SK-N-SH treated with all-trans-retinoic acid at 6 μM for 48 hours (cell line): Measurements from ENCODE around the gene TSPAN15.

Experiments used
- ATAC-seq: fragments of 200-7000 bp; cut with Tn5 transposase; 3 replicates; pipeline ENCODE4 v1.9.1; 2020; ENCODE audit warnings: mild to moderate bottlenecking, moderate library complexity
- BACH2 ChIP-seq: fragments of 250-450 bp; sonication (Bioruptor Pico); IDR thresholded peaks from 2 replicates; pipeline ENCODE4 v1.9.0; 2021; ENCODE audit warnings: mild to moderate bottlenecking, borderline replicate concordance
- CREB5 ChIP-seq: fragments of 250-450 bp; sonication (Bioruptor Pico); IDR thresholded peaks from 2 replicates; pipeline ENCODE4 v1.5.1; 2020; ENCODE audit warnings: low read depth, mild to moderate bottlenecking, moderate library complexity
- CSDC2 ChIP-seq: fragments of 250-450 bp; sonication (Bioruptor Pico); IDR thresholded peaks from 2 replicates; pipeline ENCODE4 v1.5.0; 2020; ENCODE audit warnings: mild to moderate bottlenecking, moderate library complexity
- CSRNP3 ChIP-seq: fragments of 250-450 bp; sonication (Bioruptor Pico); IDR thresholded peaks from 2 replicates; pipeline ENCODE4 v1.5.1; 2021; ENCODE audit warnings: mild to moderate bottlenecking, moderate library complexity
- ESRRG ChIP-seq: fragments of 250-450 bp; sonication (Bioruptor Pico); IDR thresholded peaks from 2 replicates; pipeline ENCODE4 v1.6.1; 2021; ENCODE audit warnings: mild to moderate bottlenecking
- GLIS3 ChIP-seq: fragments of 250-450 bp; sonication (Bioruptor Pico); IDR thresholded peaks from 2 replicates; pipeline ENCODE4 v1.5.0; 2020; ENCODE audit warnings: mild to moderate bottlenecking, moderate library complexity
- ISL1 ChIP-seq: fragments of 250-450 bp; sonication (Bioruptor Pico); IDR thresholded peaks from 2 replicates; pipeline ENCODE4 v2.1.2; 2022; ENCODE audit warnings: mild to moderate bottlenecking, moderate library complexity
- OSR1 ChIP-seq: fragments of 250-450 bp; sonication (Bioruptor Pico); IDR thresholded peaks from 2 replicates; pipeline ENCODE4 v1.8.0; 2022; ENCODE audit warnings: moderate library complexity, mild to moderate bottlenecking, inconsistent platforms
- PPARA ChIP-seq: fragments of 250-450 bp; sonication (Bioruptor Pico); IDR thresholded peaks from 2 replicates; pipeline ENCODE4 v1.5.0; 2020; ENCODE audit warnings: mild to moderate bottlenecking, borderline replicate concordance
- RARB ChIP-seq: fragments of 250-450 bp; sonication (Bioruptor Pico); IDR thresholded peaks from 2 replicates; pipeline ENCODE4 v1.8.0; 2021; ENCODE audit warnings: mild to moderate bottlenecking, moderate library complexity
- SNAI2 ChIP-seq: fragments of 250-450 bp; sonication (Bioruptor Pico); IDR thresholded peaks from 2 replicates; pipeline ENCODE4 v1.5.0; 2020; ENCODE audit warnings: mild to moderate bottlenecking, moderate library complexity
- TCF4 ChIP-seq: fragments of 250-450 bp; sonication (Bioruptor Pico); IDR thresholded peaks from 2 replicates; pipeline ENCODE4 v1.8.0; 2021; ENCODE audit warnings: mild to moderate bottlenecking, moderate library complexity, borderline replicate concordance
- TOX ChIP-seq: fragments of 250-450 bp; sonication (Bioruptor Pico); IDR thresholded peaks from 2 replicates; pipeline ENCODE4 v1.8.0; 2021; ENCODE audit warnings: mild to moderate bottlenecking, moderate library complexity, borderline replicate concordance
- ZC3H10 ChIP-seq: fragments of 250-450 bp; sonication (Bioruptor Pico); IDR thresholded peaks from 2 replicates; pipeline ENCODE4 v1.5.1; 2021; ENCODE audit warnings: mild to moderate bottlenecking, moderate library complexity
- ZFP3 ChIP-seq: fragments of 250-450 bp; sonication (Bioruptor Pico); IDR thresholded peaks from 2 replicates; pipeline ENCODE4 v1.5.0; 2020; ENCODE audit warnings: mild to moderate bottlenecking, moderate library complexity
- ZFP30 ChIP-seq: fragments of 450-650 bp; formaldehyde crosslinking; IDR thresholded peaks from 2 replicates; pipeline ENCODE4 v1.5.0; 2022; ENCODE audit warnings: mild to moderate bottlenecking, moderate library complexity
- ZNF565 ChIP-seq: fragments of 450-650 bp; formaldehyde crosslinking; conservative IDR thresholded peaks from 2 replicates; pipeline ENCODE4 v1.5.0; 2020; ENCODE audit warnings: low read depth, mild to moderate bottlenecking, moderate library complexity
- ZNF70 ChIP-seq: fragments of 450-650 bp; formaldehyde crosslinking; IDR thresholded peaks from 2 replicates; pipeline ENCODE4 v1.5.0; 2020; ENCODE audit warnings: mild to moderate bottlenecking, moderate library complexity
- ZNF8 ChIP-seq: fragments of 450-650 bp; formaldehyde crosslinking; IDR thresholded peaks from 2 replicates; pipeline ENCODE4 v1.5.0; 2020; ENCODE audit warnings: mild to moderate bottlenecking, moderate library complexity
- TF ChIP-seq, protein P1 (sequence below): fragments of 250-450 bp; sonication (Bioruptor Pico); IDR thresholded peaks from 2 replicates; pipeline ENCODE4 v1.8.0; 2020; ENCODE audit warnings: mild to moderate bottlenecking, moderate library complexity, borderline replicate concordance
- TF ChIP-seq, protein P2 (sequence below): fragments of 250-450 bp; sonication (Bioruptor Pico); IDR thresholded peaks from 2 replicates; pipeline ENCODE4 v1.5.0; 2020; ENCODE audit warnings: mild to moderate bottlenecking, moderate library complexity
- TF ChIP-seq, protein P3 (sequence below): fragments of 250-450 bp; sonication (Bioruptor Pico); IDR thresholded peaks from 2 replicates; pipeline ENCODE4 v1.8.0; 2021; ENCODE audit warnings: low read depth, mild to moderate bottlenecking, moderate library complexity, borderline replicate concordance

TSPAN15 gene

GRCh38 chr10:69516796-69517195, 65.5 kb downstream of the TSPAN15 start:
- TF ChIP-seq ZFP3 (CRISPR knock-in tag): no peak
- no peak for TF ChIP-seq ZNF70 (CRISPR knock-in tag)
- no peak for TF ChIP-seq ISL1 (CRISPR knock-in tag)
- no peak for TF ChIP-seq CSRNP3 (CRISPR knock-in tag)
- no peak for TF ChIP-seq ZNF565
- TF ChIP-seq TCF4 (CRISPR knock-in tag): no peak
- TF ChIP-seq BACH2: no peak
- TF ChIP-seq OSR1 (CRISPR knock-in tag): no peak
- TF ChIP-seq PPARA (CRISPR knock-in tag): no peak
- no peak for TF ChIP-seq GLIS3 (CRISPR knock-in tag)
- TF ChIP-seq, protein P1, sequence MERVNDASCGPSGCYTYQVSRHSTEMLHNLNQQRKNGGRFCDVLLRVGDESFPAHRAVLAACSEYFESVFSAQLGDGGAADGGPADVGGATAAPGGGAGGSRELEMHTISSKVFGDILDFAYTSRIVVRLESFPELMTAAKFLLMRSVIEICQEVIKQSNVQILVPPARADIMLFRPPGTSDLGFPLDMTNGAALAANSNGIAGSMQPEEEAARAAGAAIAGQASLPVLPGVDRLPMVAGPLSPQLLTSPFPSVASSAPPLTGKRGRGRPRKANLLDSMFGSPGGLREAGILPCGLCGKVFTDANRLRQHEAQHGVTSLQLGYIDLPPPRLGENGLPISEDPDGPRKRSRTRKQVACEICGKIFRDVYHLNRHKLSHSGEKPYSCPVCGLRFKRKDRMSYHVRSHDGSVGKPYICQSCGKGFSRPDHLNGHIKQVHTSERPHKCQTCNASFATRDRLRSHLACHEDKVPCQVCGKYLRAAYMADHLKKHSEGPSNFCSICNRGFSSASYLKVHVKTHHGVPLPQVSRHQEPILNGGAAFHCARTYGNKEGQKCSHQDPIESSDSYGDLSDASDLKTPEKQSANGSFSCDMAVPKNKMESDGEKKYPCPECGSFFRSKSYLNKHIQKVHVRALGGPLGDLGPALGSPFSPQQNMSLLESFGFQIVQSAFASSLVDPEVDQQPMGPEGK: no peak
- no peak for TF ChIP-seq ZFP30 (CRISPR knock-in tag)
- TF ChIP-seq, protein P2, sequence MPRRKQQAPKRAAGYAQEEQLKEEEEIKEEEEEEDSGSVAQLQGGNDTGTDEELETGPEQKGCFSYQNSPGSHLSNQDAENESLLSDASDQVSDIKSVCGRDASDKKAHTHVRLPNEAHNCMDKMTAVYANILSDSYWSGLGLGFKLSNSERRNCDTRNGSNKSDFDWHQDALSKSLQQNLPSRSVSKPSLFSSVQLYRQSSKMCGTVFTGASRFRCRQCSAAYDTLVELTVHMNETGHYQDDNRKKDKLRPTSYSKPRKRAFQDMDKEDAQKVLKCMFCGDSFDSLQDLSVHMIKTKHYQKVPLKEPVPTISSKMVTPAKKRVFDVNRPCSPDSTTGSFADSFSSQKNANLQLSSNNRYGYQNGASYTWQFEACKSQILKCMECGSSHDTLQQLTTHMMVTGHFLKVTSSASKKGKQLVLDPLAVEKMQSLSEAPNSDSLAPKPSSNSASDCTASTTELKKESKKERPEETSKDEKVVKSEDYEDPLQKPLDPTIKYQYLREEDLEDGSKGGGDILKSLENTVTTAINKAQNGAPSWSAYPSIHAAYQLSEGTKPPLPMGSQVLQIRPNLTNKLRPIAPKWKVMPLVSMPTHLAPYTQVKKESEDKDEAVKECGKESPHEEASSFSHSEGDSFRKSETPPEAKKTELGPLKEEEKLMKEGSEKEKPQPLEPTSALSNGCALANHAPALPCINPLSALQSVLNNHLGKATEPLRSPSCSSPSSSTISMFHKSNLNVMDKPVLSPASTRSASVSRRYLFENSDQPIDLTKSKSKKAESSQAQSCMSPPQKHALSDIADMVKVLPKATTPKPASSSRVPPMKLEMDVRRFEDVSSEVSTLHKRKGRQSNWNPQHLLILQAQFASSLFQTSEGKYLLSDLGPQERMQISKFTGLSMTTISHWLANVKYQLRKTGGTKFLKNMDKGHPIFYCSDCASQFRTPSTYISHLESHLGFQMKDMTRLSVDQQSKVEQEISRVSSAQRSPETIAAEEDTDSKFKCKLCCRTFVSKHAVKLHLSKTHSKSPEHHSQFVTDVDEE: no peak
- no peak for TF ChIP-seq ZNF8
- TF ChIP-seq CREB5: no peak
- no peak for TF ChIP-seq ZC3H10
- no peak for TF ChIP-seq SNAI2
- TF ChIP-seq CSDC2 (CRISPR knock-in tag): no peak
- no peak for TF ChIP-seq RARB (CRISPR knock-in tag)
- no peak for TF ChIP-seq ESRRG (CRISPR knock-in tag)
- no peak for ATAC-seq

DNA sequence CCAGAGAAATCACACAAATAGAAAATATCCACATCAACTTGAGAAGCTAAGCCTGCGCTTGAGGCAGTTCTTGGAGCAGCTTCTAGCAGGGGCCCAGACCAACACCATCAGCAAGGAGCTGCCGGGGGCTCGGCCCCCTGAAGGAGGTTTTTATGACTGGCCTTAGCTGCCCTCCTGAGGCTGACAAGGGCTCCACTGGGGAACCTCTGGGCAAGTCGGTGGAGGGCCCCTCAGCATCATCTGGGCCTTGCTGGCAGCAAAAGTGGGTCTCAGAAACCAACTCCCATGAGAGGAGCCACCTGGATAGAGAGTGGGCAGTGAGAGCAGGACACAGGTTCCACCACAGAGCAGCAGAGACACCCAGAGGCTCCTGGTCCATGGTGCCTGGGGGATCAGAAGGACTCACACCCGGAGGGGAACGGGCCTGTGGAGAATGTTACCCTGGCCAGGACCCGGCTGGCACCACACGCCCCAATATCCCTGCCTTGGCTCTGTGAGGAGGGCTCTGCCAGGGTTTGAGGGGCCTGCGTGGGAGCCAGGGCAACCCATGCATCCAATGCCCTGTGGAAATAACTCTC, 66.1 kb downstream of the TSPAN15 start:
- ATAC-seq: no peak
- no peak for TF ChIP-seq CSDC2 (CRISPR knock-in tag)
- no peak for TF ChIP-seq BACH2
- TF ChIP-seq, protein P3, sequence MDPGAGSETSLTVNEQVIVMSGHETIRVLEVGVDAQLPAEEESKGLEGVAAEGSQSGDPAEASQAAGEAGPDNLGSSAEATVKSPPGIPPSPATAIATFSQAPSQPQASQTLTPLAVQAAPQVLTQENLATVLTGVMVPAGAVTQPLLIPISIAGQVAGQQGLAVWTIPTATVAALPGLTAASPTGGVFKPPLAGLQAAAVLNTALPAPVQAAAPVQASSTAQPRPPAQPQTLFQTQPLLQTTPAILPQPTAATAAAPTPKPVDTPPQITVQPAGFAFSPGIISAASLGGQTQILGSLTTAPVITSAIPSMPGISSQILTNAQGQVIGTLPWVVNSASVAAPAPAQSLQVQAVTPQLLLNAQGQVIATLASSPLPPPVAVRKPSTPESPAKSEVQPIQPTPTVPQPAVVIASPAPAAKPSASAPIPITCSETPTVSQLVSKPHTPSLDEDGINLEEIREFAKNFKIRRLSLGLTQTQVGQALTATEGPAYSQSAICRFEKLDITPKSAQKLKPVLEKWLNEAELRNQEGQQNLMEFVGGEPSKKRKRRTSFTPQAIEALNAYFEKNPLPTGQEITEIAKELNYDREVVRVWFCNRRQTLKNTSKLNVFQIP (CRISPR knock-in tag): no peak
- TF ChIP-seq, protein P1: no peak
- no peak for TF ChIP-seq GLIS3 (CRISPR knock-in tag)
- no peak for TF ChIP-seq ZNF565
- TF ChIP-seq CSRNP3 (CRISPR knock-in tag): no peak
- no peak for TF ChIP-seq TCF4 (CRISPR knock-in tag)
- TF ChIP-seq ISL1 (CRISPR knock-in tag): no peak
- no peak for TF ChIP-seq SNAI2
- TF ChIP-seq OSR1 (CRISPR knock-in tag): no peak
- TF ChIP-seq CREB5: no peak
- no peak for TF ChIP-seq TOX (CRISPR knock-in tag)
